Spleen (tissue), 11 donors: ENCODE results near the gene UBAC1. TPM values are rescaled to one million over a fixed set of nuclear protein-coding genes. Genes with fewer than 3 reads are reported as not detected.

ENCODE experiments used
- DNase-seq: peaks from one replicate; pipeline ENCODE4 v3.0.0-alpha.2; 2020
- H3K27ac ChIP-seq, 8 donors: fragments of 200-600 bp; sonication (generic) in 7 of 8; 1 replicate in 4 of 8; 2 replicates in 4 of 8; pipeline versions ENCODE4 v1.5.0 to v1.8.0; 2016 to 2021; ENCODE audit warnings: inconsistent platforms in 4 of 8, mild to moderate bottlenecking in 4 of 8, moderate library complexity in 1 of 8
- H3K27me3 ChIP-seq, 7 donors: fragments of 200-600 bp; sonication (generic) in 6 of 7; replicated peaks in 1 of 7; 1 replicate in 4 of 7; 2 replicates in 3 of 7; pipeline versions ENCODE4 v1.5.0 to v1.8.0; 2016 to 2021; ENCODE audit warnings: inconsistent platforms in 3 of 7, mild to moderate bottlenecking in 1 of 7
- H3K36me3 ChIP-seq, 6 donors: fragments of 200-600 bp; sonication (generic) in 5 of 6; 1 replicate in 4 of 6; 2 replicates in 2 of 6; pipeline versions ENCODE4 v1.5.0 to v1.8.0; 2016 to 2021; ENCODE audit warnings: inconsistent platforms in 2 of 6
- H3K4me1 ChIP-seq, 6 donors: fragments of 200-600 bp; sonication (generic) in 5 of 6; 1 replicate in 3 of 6; 2 replicates in 3 of 6; pipeline versions ENCODE4 v1.5.0 to v1.8.0; 2016 to 2021; ENCODE audit warnings: inconsistent platforms in 3 of 6
- H3K4me3 ChIP-seq, 8 donors: fragments of 200-600 bp; sonication (generic) in 7 of 8; 1 replicate in 4 of 8; 2 replicates in 4 of 8; pipeline versions ENCODE4 v1.5.0 to v1.8.0; 2016 to 2021; ENCODE audit warnings: inconsistent platforms in 4 of 8, mild to moderate bottlenecking in 4 of 8, moderate library complexity in 2 of 8
- H3K9me3 ChIP-seq, 8 donors: fragments of 200-600 bp; sonication (generic) in 7 of 8; 1 replicate in 4 of 8; 2 replicates in 4 of 8; pipeline versions ENCODE4 v1.5.0 to v1.8.0; 2016 to 2021; ENCODE audit warnings: inconsistent platforms in 4 of 8
- POLR2A ChIP-seq, 3 donors: fragments of 450-650 bp; IDR thresholded peaks; one replicate each; pipeline ENCODE4 v1.5.1; 2017; ENCODE audit warnings: antibody characterized with exemption in 3 of 3, mild to moderate bottlenecking in 1 of 3
- POLR2AphosphoS5 ChIP-seq, 3 donors: sonication (generic); formaldehyde crosslinking; IDR thresholded peaks; one replicate each; pipeline ENCODE4 v1.5.1; 2017; ENCODE audit warnings: antibody characterized with exemption in 3 of 3
- WGBS, 5 donors: extraction: QIAGEN DNeasy Blood & Tissue Kit in 3 of 5; methylation state at CpG; one replicate each; pipeline versions ENCODE4 v1.1.5 to v1.1.7; 2013 to 2018; 5-methylcytosine and 5-hydroxymethylcytosine counted together
- intact Hi-C: fragments of 100-400 bp; cut with DNase I; formaldehyde crosslinking; loops from one replicate; pipeline ENCODE4 v1.15.0; 2023; ENCODE audit warnings: low total_unique reads
- polyA plus RNA-seq, 3 donors: library from polyadenylated mRNA; stranded (reverse); fragments of 200-250 nt; gene quantifications; one replicate each; pipeline ENCODE4 v1.2.1, GENCODE V29; 2013
- total RNA-seq, 7 donors: library from RNA; depleted of rRNA in 3 of 7; stranded (reverse); fragments of >200 nt in 3 of 7; fragmentation: NEBNext Ultra II Directional in 4 of 7; extraction: Animal tissue kit (Norgen Biotek cat#: 25700) in 4 of 7; gene quantifications; one replicate each; pipeline versions ENCODE4 v1.1.0 to v1.2.1, GENCODE V29; 2016 to 2021
- TF ChIP-seq, protein P1 (sequence below), 11 experiments: fragments of 200-600 bp in 7 of 11; fragments of 450-650 bp in 4 of 11; sonication (generic) in 4 of 11; IDR thresholded peaks in 8 of 11; conservative IDR thresholded peaks in 3 of 11; 1 replicate in 7 of 11; 2 replicates in 4 of 11; pipeline versions ENCODE4 v1.4.0 to v1.8.0; 2016 to 2021; ENCODE audit warnings: antibody characterized with exemption in 11 of 11, inconsistent platforms in 4 of 11, mild to moderate bottlenecking in 1 of 11
- donor health status: healthy with polysubstance abuse.
- donor health status: DM: no; HTN: no; CAD: no; lungs with moderate emphysema.
- donor health status: DM: no; HTN: no; CAD: no.
- donor health status: Bipolar disorder and iron deficiency.
- donor health status: healthy.
- donor health status: DM: no; HTN: no; CAD: no.
- donor health status: DM: yes; HTN: yes; CAD: no.

The UBAC1 gene
- total and polyA plus RNA-seq, 10 donors = 28.0 to 45.8 (median 34.5) TPM

DNA sequence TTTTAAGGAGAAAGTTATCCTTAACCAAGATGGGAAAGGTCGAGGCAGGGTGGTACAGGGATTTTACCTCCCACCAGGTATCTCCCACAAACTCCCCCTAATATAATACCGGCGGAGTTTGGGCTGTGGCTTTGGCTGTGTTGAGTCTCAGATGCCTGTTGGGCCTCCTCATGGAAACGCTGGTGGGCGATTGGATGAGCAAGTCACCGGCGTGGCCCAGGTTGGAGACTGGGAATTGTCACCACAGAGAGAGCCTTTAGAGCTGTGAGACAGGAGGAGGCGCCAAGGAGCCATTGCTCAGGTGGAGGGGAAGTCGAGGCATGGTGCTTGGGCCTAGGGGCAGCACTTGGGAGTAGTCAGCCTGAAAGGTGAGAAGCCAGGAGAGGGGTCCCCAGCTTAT is 50.4 kb downstream of the UBAC1 start:
- Histone ChIP-seq H3K27ac (no peak overlapping the region), H3K9me3 (peaks cover 0 to 36% (median 28%) of the 10 kb centered on the region in 8 donors), H3K36me3 (peaks cover 0 to 54% (median 29%) of the 10 kb centered on the region in 6 donors), H3K27me3 (no peaks in the 10 kb centered on the region), H3K4me1 (peaks cover 21 to 41% (median 30%) of the 10 kb centered on the region in 6 donors), H3K4me3 (no peak overlapping the region)
- TF ChIP-seq, protein P1, sequence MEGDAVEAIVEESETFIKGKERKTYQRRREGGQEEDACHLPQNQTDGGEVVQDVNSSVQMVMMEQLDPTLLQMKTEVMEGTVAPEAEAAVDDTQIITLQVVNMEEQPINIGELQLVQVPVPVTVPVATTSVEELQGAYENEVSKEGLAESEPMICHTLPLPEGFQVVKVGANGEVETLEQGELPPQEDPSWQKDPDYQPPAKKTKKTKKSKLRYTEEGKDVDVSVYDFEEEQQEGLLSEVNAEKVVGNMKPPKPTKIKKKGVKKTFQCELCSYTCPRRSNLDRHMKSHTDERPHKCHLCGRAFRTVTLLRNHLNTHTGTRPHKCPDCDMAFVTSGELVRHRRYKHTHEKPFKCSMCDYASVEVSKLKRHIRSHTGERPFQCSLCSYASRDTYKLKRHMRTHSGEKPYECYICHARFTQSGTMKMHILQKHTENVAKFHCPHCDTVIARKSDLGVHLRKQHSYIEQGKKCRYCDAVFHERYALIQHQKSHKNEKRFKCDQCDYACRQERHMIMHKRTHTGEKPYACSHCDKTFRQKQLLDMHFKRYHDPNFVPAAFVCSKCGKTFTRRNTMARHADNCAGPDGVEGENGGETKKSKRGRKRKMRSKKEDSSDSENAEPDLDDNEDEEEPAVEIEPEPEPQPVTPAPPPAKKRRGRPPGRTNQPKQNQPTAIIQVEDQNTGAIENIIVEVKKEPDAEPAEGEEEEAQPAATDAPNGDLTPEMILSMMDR (IDR thresholded peaks at IDR 0.05 in 8 of 11, conservative IDR thresholded peaks at IDR 0.05 in 3 of 11) = no peak
- no peak for TF ChIP-seq POLR2AphosphoS5 (IDR thresholded peaks at IDR 0.05)
- TF ChIP-seq POLR2A (IDR thresholded peaks at IDR 0.05) = no peak
- WGBS, 5 donors = 97 to 99% (median 98%) methylated on average over 9 of the region's 9 CpGs
- intact Hi-C loops = no loop called here
- peak; percentile 54 for DNase-seq

- no peaks in the 10 kb centered on the region for H3K27me3 ChIP-seq
- no peak overlapping the region for H3K4me3 ChIP-seq
- TF ChIP-seq, protein P1 (IDR thresholded peaks at IDR 0.05 in 8 of 11, conservative IDR thresholded peaks at IDR 0.05 in 3 of 11) = no peak
- no peak for TF ChIP-seq POLR2AphosphoS5 (IDR thresholded peaks at IDR 0.05)
- peaks cover 0 to 31% (median 22%) of the 10 kb centered on the region in 8 donors for H3K9me3 ChIP-seq
- peaks cover 0 to 49% (median 23%) of the 10 kb centered on the region in 6 donors for H3K36me3 ChIP-seq
- DNase-seq = peak; percentile 0
- no peak overlapping the region for H3K27ac ChIP-seq
- 88 to 92% (median 89%) methylated on average over 2 of the region's 2 CpGs for WGBS, 5 donors
- intact Hi-C loops = no loop called here
- peaks cover 27 to 46% (median 36%) of the 10 kb centered on the region in 6 donors for H3K4me1 ChIP-seq
These were observed 51.0 kb downstream of the UBAC1 start for GRCh38 chr9:135910216-135910615.

GRCh38 chr9:135909371-135909770 is 51.8 kb downstream of the UBAC1 start:
- H3K4me1 ChIP-seq = peaks cover 29 to 55% (median 44%) of the 10 kb centered on the region in 6 donors
- H3K27me3 ChIP-seq = no peaks in the 10 kb centered on the region
- intact Hi-C loops = loop anchor here (5.0 kb wide), 1 partner anchor 53 kb away; the partner anchor contains the start of gene UBAC1
- peaks cover 0 to 22% (median 14%) of the 10 kb centered on the region in 8 donors for H3K9me3 ChIP-seq
- 88 to 94% (median 90%) methylated on average over 6 of the region's 6 CpGs for WGBS, 5 donors
- peak; percentile 41 for DNase-seq
- no peak for TF ChIP-seq POLR2AphosphoS5 (IDR thresholded peaks at IDR 0.05)
- no peak for TF ChIP-seq POLR2A (IDR thresholded peaks at IDR 0.05)
- TF ChIP-seq, protein P1 (IDR thresholded peaks at IDR 0.05 in 8 of 11, conservative IDR thresholded peaks at IDR 0.05 in 3 of 11) = no peak
- H3K27ac ChIP-seq = peak overlapping the region in 4 of 8 donors; percentile 90 to 94 (median 92)
- H3K36me3 ChIP-seq = peaks cover 0 to 40% (median 15%) of the 10 kb centered on the region in 6 donors
- peak overlapping the region in 1 of 8 donors; percentile 87 for H3K4me3 ChIP-seq

GRCh38 chr9:135908754-135909204 is 52.4 kb downstream of the UBAC1 start:
- Histone ChIP-seq H3K27ac (peak overlapping the region in 6 of 8 donors; percentile 81 to 94 (median 91)), H3K9me3 (peaks cover 0 to 17% (median 8%) of the 10 kb centered on the region in 8 donors), H3K27me3 (no peaks in the 10 kb centered on the region), H3K36me3 (peaks cover 0 to 34% (median 10%) of the 10 kb centered on the region in 6 donors), H3K4me3 (peak overlapping the region in 7 of 8 donors; percentile 2 to 98 (median 85)), H3K4me1 (peaks cover 29 to 61% (median 47%) of the 10 kb centered on the region in 6 donors)
- 70 to 84% (median 75%) methylated on average over 12 of the region's 12 CpGs for WGBS, 5 donors
- TF ChIP-seq POLR2AphosphoS5 (IDR thresholded peaks at IDR 0.05) = peak in 1 of 3 donors; percentile 40
- TF ChIP-seq, protein P1 (IDR thresholded peaks at IDR 0.05 in 8 of 11, conservative IDR thresholded peaks at IDR 0.05 in 3 of 11) = no peak
- intact Hi-C loops = loop anchor here (5.0 kb wide), 1 partner anchor 54 kb away; the partner anchor contains the start of gene UBAC1
- peak; percentile 70 for DNase-seq
